ENCODE measurements around the gene ACTR3C. TPM values are rescaled to one million over a fixed set of nuclear protein-coding genes. Genes with fewer than 3 reads are reported as not detected.
"Not testable (repeated sequence)": the region's sequence is repeated elsewhere in the genome, so short reads cannot be mapped to it uniquely, and the experiment has no call there.

ACTR3C gene
- total and polyA plus RNA-seq, 8 donors = 9.0 to 26.5 (median 17.2) TPM

- H3K9me3 ChIP-seq = no peaks in the 10 kb centered on the region
- no peaks in the 10 kb centered on the region for H3K36me3 ChIP-seq
- TF ChIP-seq, protein P1, sequence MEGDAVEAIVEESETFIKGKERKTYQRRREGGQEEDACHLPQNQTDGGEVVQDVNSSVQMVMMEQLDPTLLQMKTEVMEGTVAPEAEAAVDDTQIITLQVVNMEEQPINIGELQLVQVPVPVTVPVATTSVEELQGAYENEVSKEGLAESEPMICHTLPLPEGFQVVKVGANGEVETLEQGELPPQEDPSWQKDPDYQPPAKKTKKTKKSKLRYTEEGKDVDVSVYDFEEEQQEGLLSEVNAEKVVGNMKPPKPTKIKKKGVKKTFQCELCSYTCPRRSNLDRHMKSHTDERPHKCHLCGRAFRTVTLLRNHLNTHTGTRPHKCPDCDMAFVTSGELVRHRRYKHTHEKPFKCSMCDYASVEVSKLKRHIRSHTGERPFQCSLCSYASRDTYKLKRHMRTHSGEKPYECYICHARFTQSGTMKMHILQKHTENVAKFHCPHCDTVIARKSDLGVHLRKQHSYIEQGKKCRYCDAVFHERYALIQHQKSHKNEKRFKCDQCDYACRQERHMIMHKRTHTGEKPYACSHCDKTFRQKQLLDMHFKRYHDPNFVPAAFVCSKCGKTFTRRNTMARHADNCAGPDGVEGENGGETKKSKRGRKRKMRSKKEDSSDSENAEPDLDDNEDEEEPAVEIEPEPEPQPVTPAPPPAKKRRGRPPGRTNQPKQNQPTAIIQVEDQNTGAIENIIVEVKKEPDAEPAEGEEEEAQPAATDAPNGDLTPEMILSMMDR (IDR thresholded peaks at IDR 0.05) = no peak
- intact Hi-C loops (cut with DNase I) = no loop called here
- H3K27ac ChIP-seq = peak overlapping the region in 1 of 4 donors; percentile 27
- H3K4me3 ChIP-seq = no peak overlapping the region
- FAIRE-seq (no peak), ATAC-seq (peak in 1 of 4 donors; percentile 6), DNase-seq (no peak)
- 44 to 47% methylated on average over 3 of the region's 3 CpGs for WGBS, 2 donors
- peaks cover 14 to 35% (median 14%) of the 10 kb centered on the region in 3 donors for H3K4me1 ChIP-seq
- no peaks in the 10 kb centered on the region for H3K27me3 ChIP-seq
Measured at GRCh38 chr7:150313367-150313809, 10.0 kb downstream of the ACTR3C start.

- peaks cover 14 to 35% (median 14%) of the 10 kb centered on the region in 3 donors for H3K4me1 ChIP-seq
- H3K27me3 ChIP-seq; intact Hi-C loops (cut with DNase I); DNase-seq; FAIRE-seq; H3K4me3 ChIP-seq; H3K9me3 ChIP-seq; H3K36me3 ChIP-seq: not testable (repeated sequence)
- H3K27ac ChIP-seq = peak overlapping the region in 1 of 4 donors; percentile 27
- WGBS, 2 donors = 78 to 84% methylated on average over 7 of the region's 7 CpGs
- peak in 2 of 4 donors; percentile 5 to 30 for ATAC-seq
Measured at GRCh38 chr7:150312649-150313366, 10.5 kb downstream of the ACTR3C start.

DNA sequence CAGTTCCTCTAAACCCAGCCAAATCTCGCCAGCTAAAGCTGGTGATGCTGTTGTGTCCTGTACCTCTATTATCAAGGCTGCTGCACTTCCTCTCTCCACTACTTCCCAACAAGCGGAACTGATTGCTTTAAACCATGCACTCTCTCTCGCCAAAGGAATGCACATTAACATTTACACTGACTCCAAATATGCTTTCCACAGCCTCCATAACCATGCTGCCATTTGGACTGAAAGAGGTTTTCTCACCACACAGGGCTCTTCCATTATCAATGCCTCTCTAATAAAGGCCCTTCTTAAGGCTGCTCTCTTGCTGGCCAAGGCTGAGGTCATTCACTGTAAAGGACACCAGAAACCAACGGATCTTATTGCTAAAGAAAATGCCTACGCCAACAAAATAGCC, 11.6 kb downstream of the ACTR3C start:
- no peak for FAIRE-seq
- DNase-seq = no peak
- H3K27me3 ChIP-seq = no peaks in the 10 kb centered on the region
- 67 to 70% methylated on average over 5 of the region's 5 CpGs for WGBS, 2 donors
- TF ChIP-seq, protein P1 (IDR thresholded peaks at IDR 0.05) = no peak
- no peak overlapping the region for H3K27ac ChIP-seq
- H3K36me3 ChIP-seq = no peaks in the 10 kb centered on the region
- H3K4me3 ChIP-seq = no peak overlapping the region
- H3K9me3 ChIP-seq = no peaks in the 10 kb centered on the region
- peaks cover 10 to 34% (median 14%) of the 10 kb centered on the region in 3 donors for H3K4me1 ChIP-seq
- intact Hi-C loops (cut with DNase I) = no loop called here
- peak in 1 of 4 donors; percentile 49 for ATAC-seq

- Histone ChIP-seq H3K27me3 (no peaks in the 10 kb centered on the region), H3K9me3 (no peaks in the 10 kb centered on the region), H3K4me1 (peaks cover 9 to 36% (median 14%) of the 10 kb centered on the region in 3 donors), H3K27ac (no peak overlapping the region), H3K36me3 (no peaks in the 10 kb centered on the region), H3K4me3 (no peak overlapping the region)
- TF ChIP-seq, protein P1 (IDR thresholded peaks at IDR 0.05) = no peak
- intact Hi-C loops (cut with DNase I) = no loop called here
- DNase-seq = no peak
- 81 to 83% methylated on average over 4 of the region's 4 CpGs for WGBS, 2 donors
- no peak for ATAC-seq
- FAIRE-seq = no peak
Measured at GRCh38 chr7:150311146-150311545, 12.2 kb downstream of the ACTR3C start.

- no peak overlapping the region for H3K27ac ChIP-seq
- TF ChIP-seq, protein P1 (IDR thresholded peaks at IDR 0.05) = no peak
- no peaks in the 10 kb centered on the region for H3K9me3 ChIP-seq
- no peak for FAIRE-seq
- no peak for DNase-seq
- no peaks in the 10 kb centered on the region for H3K36me3 ChIP-seq
- H3K27me3 ChIP-seq = no peaks in the 10 kb centered on the region
- H3K4me3 ChIP-seq = no peak overlapping the region
- intact Hi-C loops (cut with DNase I) = no loop called here
- peaks cover 0 to 27% (median 14%) of the 10 kb centered on the region in 3 donors for H3K4me1 ChIP-seq
- ATAC-seq = no peak
Measured at GRCh38 chr7:150308575-150308974, 14.8 kb downstream of the ACTR3C start.
